CD4-positive, alpha-beta T cell treated with Interferon gamma for 1 hour (primary cell): ENCODE measurements around the gene ADTRP.
"Not testable (repeated sequence)": the region's sequence is repeated elsewhere in the genome, so short reads cannot be mapped to it uniquely, and the experiment has no call there.

Experiments
- DNase-seq: peaks from one replicate; pipeline ENCODE4 v3.0.0-alpha.2; 2020

The ADTRP gene

GRCh38 chr6:11722220-11722619 lies 56.4 kb downstream of the ADTRP start:
- no peak for DNase-seq

- no peak for DNase-seq
Observed at GRCh38 chr6:11718463-11718862, 60.1 kb downstream of the ADTRP start.

GRCh38 chr6:11718031-11718430 lies 60.6 kb downstream of the ADTRP start:
- no peak for DNase-seq

GRCh38 chr6:11714798-11715285 lies 63.8 kb downstream of the ADTRP start:
- DNase-seq, result no peak

GRCh38 chr6:11714116-11714797 lies 64.3 kb downstream of the ADTRP start:
- no peak for DNase-seq

GRCh38 chr6:11712760-11713159 lies 65.8 kb downstream of the ADTRP start:
- peak; percentile 58 for DNase-seq

GRCh38 chr6:11711984-11712711 lies 66.5 kb downstream of the ADTRP start:
- DNase-seq, result no peak

- DNase-seq, result no peak
Observed at GRCh38 chr6:11711003-11711983, 67.3 kb downstream of the ADTRP start.

GRCh38 chr6:11710311-11710761 lies 68.3 kb downstream of the ADTRP start:
- peak; percentile 36 for DNase-seq

GRCh38 chr6:11706171-11706570 lies 72.4 kb downstream of the ADTRP start:
- DNase-seq, result no peak

GRCh38 chr6:11705483-11705882 lies 73.1 kb downstream of the ADTRP start:
- no peak for DNase-seq

GRCh38 chr6:11705069-11705468 lies 73.5 kb downstream of the ADTRP start:
- no peak for DNase-seq

GRCh38 chr6:11703725-11704124 lies 74.9 kb downstream of the ADTRP start:
- DNase-seq, result no peak

GRCh38 chr6:11702500-11703130 lies 76.0 kb downstream of the ADTRP start:
- no peak for DNase-seq

GRCh38 chr6:11702089-11702488 lies 76.5 kb downstream of the ADTRP start:
- no peak for DNase-seq

- no peak for DNase-seq
Observed at GRCh38 chr6:11701573-11701972, 77.0 kb downstream of the ADTRP start.

- DNase-seq, result no peak
Observed at GRCh38 chr6:11700118-11700718, 78.4 kb downstream of the ADTRP start.

GRCh38 chr6:11699576-11699975 lies 79.0 kb downstream of the ADTRP start:
- DNase-seq, result no peak

- no peak for DNase-seq
Observed at GRCh38 chr6:11692451-11693376, 85.9 kb downstream of the ADTRP start.

- DNase-seq, result no peak
Observed at GRCh38 chr6:11689847-11690246, 88.8 kb downstream of the ADTRP start.

GRCh38 chr6:11689400-11689799 lies 89.2 kb downstream of the ADTRP start:
- not testable (repeated sequence) for DNase-seq
